Activated CD8-positive, alpha-beta memory T cell treated with anti-CD3 and anti-CD28 coated beads for 4 hours (primary cell): ENCODE measurements around the gene EIF2D.
"Not testable (repeated sequence)": the region's sequence is repeated elsewhere in the genome, so short reads cannot be mapped to it uniquely, and the experiment has no call there.

Experiments
- DNase-seq, 2 donors: peaks; one replicate each; pipeline ENCODE4 v3.0.0-alpha.2; 2020; ENCODE audit warnings: low read depth in 2 of 2

The EIF2D gene, protein sequence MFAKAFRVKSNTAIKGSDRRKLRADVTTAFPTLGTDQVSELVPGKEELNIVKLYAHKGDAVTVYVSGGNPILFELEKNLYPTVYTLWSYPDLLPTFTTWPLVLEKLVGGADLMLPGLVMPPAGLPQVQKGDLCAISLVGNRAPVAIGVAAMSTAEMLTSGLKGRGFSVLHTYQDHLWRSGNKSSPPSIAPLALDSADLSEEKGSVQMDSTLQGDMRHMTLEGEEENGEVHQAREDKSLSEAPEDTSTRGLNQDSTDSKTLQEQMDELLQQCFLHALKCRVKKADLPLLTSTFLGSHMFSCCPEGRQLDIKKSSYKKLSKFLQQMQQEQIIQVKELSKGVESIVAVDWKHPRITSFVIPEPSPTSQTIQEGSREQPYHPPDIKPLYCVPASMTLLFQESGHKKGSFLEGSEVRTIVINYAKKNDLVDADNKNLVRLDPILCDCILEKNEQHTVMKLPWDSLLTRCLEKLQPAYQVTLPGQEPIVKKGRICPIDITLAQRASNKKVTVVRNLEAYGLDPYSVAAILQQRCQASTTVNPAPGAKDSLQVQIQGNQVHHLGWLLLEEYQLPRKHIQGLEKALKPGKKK

DNA sequence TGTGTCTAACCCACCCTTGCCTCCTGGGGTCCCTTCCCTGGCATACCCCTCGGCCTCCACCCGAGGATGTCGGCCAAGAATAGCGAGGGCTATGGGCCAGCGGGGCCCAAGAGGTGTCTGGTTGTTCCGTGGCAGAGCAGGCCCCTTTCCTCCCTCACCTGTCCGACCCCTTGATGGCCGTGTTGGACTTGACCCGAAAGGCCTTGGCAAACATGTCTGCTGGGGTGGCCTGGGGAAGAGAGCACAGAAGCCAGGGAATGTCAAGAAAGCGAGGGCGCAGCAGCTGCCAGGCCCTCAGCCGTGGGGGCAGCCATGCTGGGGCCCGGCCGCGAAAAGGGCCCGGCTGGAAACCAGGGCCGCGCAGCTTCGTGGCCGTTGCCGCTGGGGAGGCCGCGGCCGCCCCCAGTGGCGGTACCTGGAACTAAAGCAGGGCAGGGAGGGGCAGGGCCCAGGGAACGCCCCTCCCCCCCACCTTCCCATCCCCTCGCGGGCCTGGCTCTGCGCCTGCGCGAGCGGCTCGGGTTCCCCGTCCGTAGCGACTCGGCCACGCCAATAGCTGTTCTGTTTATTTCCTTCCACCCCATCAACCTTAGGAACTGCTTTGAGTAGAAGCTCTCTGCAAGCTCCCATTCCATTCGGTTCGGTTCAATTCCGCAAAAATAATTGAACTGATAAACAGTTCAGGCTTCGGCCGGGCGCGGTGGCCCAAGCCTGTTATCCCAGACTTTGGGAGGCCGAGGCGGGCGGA is at the start of gene EIF2D:
TSS of gene EIF2D (minus strand) at position 337 of the 748 bp plus-strand sequence. CDS start at position 214, 123 bp downstream.
- peak; percentile 88 to 90 for DNase-seq

DNA sequence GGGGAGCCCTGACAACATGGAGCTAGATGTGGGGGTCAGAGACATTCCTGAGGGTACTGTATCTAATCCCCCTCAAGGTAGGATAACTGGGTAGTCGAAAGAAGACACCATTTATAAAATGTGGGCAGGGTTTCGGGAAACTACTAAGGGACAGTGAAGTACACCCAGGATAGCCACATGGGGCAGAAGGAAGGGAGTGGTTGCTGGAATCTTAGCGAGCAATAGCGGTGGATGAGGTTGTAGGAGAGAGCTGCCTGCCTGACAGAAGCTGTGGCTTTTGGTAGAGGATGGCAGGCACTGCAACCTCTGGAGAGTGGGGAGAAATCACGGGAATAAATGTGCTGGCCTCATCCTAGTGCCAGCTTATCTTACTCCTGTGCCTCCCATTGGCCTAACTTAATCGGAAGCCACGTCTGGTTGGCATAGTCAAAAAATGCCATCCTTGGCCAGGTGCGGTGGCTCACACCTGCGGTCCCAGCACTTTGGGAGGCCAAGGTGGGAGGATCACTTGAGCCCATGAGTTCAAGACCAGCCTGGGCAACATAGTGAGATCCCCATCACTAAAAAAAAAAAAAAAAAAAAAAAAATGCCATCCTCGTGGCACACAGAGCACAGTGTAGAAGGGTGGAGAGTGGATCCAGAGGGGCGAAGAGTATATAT is 49.0 kb upstream of the EIF2D start:
- DNase-seq: no peak

GRCh38 chr1:206660136-206660535 is 47.9 kb upstream of the EIF2D start:
- DNase-seq: no peak

GRCh38 chr1:206658981-206659273 is 46.7 kb upstream of the EIF2D start:
- DNase-seq: no peak

DNA sequence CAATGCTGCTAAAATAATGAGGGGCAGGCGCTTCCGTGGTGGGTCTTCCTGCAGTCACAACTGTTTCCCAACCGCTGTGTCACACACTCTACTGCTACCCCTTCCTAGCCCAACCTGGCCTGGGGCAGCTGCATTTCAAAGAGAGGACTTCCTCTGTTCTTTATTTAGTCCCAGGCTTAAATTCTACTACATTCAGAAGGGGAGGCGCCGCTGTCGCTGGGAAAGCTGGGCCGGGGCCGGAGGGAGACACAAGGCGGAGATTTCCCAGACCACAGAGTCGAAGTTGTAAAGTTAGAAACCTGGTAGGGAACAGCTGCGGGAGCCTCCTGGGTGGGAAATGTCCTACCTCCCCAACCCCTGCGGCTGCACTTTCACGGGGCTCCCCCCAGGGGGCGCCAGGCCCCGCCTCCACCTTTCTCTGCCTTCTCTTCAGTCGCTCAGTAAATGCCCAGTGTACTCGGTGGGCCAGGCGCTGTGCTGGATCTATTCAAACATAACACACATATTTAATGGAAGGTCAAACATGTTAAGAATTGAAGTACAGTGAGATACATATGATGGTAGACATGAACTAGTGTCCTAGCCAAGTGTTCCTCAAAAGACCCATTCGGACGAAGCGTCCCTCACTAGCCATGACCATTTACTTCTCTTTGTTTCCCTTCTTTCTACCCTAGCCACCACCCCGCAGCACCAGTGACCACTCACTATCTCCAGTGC is 46.2 kb upstream of the EIF2D start:
- no peak for DNase-seq

- no peak for DNase-seq
These were observed 45.5 kb upstream of the EIF2D start for GRCh38 chr1:206657751-206658150.

GRCh38 chr1:206656936-206657335 is 44.7 kb upstream of the EIF2D start:
- DNase-seq: no peak

- DNase-seq: no peak
These were observed 43.2 kb upstream of the EIF2D start for GRCh38 chr1:206655471-206655882.

DNA sequence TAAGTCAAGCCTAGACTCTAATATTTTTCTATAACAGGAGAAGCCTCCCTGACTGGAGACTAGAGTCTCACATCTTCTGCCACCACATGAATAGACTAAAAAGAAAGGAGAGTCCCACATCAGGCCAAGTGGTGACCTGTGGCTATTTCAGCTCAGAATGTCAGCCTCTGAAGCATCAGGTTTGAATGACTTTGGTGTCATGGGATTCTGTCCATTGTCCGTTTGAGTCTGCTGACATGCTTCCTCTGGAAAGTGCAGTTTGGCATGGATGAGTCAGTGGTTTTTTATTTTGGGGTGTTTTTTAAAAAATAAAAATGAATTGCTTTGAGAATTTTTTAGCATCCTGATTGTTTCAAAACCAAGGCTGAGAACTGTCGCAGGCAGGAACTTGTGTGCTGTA is 42.6 kb upstream of the EIF2D start:
- DNase-seq: no peak

GRCh38 chr1:206653715-206654459 is 41.6 kb upstream of the EIF2D start:
- no peak for DNase-seq

DNA sequence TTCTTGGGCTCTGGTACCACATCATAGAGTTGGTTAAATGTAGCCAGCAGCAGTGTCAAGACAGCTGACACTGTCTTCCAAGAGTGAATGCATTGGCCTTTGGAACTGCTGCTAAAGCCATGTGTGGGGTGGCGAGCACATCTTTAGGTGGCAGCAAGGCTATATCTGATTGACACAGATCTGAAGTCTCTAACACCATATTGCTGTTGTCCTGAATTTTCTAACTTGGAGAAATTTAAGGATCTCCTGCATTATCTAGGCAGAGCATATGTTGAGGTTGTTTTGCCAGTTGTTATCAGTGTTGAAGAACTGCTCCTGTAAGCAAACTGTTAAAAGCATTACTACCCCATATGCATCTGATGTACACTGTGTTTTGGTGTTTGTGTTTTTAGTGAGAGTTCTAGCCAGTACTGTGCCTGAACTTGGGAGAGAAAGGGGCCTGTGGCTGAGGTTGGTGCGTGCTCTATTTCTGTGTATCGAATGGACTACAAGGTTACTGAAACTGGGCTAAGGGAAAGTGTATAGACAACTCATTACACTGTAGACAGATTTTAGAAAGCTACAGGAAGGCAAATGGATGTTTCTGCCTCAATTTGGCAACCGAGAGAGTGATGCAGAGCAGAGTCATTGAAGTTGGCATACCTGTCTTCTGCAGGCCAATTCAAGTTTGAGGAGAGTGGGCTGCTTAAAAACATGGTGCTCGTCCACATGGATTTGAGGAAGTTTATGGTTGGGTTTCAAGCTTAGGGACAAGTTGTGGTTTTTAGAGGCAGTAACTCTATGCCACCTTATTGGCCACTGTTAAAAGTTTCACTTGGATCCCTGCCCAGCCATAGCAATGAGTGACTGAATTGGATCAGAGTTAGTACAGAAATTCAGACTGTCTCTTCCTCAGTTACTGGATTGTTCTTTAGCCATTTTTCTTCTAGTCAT is 40.0 kb upstream of the EIF2D start:
- no peak for DNase-seq

DNA sequence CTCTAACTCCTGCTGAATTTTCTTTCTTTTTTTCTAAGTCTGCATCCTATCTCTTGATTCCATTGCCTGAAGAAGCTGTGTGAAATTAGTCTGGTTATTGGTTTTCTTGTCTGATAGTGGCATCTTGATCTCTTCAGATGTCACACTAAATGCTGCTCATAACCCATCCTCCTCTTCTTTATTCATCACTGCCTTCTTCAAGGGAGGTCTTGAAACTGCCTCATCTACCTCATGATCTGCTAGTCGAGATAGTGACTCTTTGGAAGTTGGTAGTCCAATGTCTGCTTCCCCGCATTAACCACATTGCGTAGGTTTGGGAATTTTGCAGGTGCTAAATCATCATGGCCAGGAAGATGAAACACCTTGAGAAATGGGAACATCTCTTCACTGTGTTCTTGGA is 38.7 kb upstream of the EIF2D start:
- no peak for DNase-seq

GRCh38 chr1:206649261-206649921 is 37.1 kb upstream of the EIF2D start:
- DNase-seq: no peak

DNA sequence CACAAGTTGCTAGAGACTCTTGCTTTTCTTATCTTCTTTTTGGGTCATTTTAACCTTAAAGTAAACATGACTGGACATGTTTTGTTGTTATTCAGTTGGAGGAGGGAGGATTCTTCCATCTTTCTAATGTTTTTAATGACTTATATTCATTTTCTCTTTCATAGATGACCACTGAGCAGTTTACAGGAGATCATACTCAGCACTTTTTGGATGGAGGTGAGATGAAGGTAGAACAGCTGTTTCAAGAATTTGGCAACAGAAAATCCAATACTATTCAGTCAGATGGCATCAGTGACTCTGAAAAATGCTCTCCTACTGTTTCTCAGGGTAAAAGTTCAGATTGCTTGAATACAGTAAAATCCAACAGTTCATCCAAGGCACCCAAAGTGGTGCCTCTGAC is 35.0 kb upstream of the EIF2D start:
- DNase-seq: no peak

GRCh38 chr1:206646504-206646903 is 34.2 kb upstream of the EIF2D start:
- no peak for DNase-seq

DNA sequence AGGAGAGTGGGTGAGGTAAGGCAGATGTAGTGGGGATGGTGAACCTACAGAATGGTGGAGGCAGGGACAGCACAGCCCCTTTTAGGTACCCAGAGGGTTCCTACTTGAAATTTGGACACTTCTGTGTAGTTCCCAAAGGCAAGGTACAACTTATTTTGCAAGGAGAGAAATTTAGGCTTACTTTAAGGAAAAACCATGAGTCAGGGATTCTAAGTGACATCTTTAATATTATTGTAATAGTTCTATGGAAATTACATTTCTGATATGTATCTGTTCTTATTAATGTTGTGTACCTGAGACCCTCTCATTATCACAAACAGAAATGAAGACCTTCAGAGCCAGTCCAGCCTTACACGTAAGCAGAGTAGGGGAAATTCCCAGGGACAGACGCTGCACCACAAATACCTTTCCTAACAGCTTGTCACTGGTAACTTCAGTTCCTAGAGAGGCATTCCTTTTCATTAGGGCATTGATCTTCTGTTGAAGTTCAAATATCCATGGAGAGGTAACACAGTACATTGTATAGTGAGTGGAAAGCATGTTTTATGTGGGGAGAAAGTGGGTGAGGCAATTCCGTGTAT is 30.9 kb upstream of the EIF2D start:
- DNase-seq: no peak

DNA sequence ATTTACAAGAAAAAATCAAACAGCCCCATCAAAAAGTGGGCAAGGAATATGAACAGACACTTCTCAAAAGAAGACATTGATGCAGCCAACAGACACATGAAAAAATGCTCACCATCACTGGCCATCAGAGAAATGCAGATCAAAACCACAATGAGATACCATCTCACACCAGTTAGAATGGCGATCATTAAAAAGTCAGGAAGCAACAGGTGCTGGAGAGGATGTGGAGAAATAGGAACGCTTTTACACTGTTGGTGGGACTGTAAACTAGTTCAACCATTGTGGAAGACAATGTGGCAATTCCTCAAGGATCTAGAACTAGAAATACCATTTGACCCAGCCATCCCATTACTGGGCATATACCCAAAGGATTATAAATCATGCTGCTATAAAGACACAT is 29.8 kb upstream of the EIF2D start:
- not testable (repeated sequence) for DNase-seq

DNA sequence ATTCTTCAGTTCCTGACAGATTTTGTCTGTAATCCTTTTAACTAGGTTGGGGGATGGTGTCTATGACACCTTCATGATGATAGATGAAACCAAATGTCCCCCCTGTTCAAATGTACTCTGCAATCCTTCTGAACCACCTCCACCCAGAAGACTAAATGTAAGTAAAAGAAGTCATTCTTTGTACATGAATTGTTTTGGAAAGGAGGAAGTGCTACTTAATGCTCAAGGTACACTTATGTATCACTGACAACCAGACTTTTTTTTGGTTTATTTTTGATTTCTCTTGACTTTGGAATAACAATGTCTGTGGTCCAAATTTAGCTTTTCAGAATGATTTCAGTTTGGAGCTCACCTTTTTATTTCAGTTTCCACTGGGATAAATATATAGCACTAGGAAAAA is 25.3 kb upstream of the EIF2D start:
- no peak for DNase-seq

GRCh38 chr1:206636671-206637070 is 24.4 kb upstream of the EIF2D start:
- no peak for DNase-seq
